D341Med (cell line): Measurements from ENCODE around the gene SLC22A3.
"Not testable (repeated sequence)": the region's sequence is repeated elsewhere in the genome, so short reads cannot be mapped to it uniquely, and the experiment has no call there.

Experiments
- DNase-seq: peaks from one replicate; pipeline ENCODE4 v3.0.0; 2012; ENCODE audit warnings: low spot score

SLC22A3 gene

GRCh38 chr6:160373601-160374000 is 25.4 kb downstream of the SLC22A3 start:
- DNase-seq: not testable (repeated sequence)

DNA sequence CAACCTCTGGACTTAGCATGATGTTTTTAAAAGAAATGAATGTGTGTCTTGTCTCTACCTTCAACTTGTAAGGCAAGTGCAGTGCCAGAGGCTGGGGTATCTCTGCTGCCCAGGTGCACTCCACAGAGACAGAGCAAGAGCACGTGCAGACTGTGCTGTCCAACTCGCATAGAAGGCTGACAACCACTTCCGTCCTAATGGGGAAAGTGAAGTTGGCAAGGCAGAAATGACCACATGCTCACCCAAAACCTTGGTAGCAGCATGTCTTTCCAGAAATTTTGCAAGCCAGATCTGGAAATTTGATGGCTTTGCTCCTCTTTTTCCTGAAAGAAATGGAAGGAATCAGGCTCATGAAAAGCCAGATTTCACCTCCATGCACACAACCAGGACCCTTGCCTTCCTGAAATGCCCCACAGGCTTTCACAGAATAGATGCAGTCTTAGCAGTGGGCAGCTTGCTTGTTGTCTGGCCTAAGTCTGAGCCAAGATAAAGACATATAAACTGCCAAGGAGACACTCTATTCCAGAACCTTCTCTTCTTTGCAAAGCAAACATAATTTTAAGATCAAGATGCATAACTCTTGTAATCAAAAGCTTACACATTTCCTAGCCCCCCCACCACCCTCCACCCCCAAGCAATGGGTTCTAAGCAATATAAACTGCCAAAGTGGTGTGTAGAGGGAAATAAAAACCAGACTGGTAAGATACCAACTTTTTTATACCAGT is 26.8 kb downstream of the SLC22A3 start:
- DNase-seq: no peak

DNA sequence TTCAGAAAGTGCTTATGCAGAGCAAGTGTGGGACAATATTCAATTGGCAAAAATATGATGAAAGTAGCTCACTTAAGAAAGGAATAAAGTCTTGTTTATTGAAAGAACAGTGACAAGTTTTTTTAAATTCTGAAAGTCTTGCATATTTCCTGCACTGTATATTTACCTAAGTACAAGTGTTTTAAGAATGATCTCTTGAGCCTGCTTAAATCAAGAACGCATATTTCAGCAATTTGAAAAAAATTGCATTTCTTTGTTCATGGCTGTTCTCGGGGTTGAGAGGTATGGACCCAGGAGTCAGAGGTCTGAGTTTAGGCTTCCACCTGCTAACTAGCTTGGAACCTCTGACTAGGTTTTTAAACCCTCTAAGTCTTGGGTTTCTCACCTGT is 27.4 kb downstream of the SLC22A3 start:
- no peak for DNase-seq

GRCh38 chr6:160376445-160376844 is 28.3 kb downstream of the SLC22A3 start:
- no peak for DNase-seq

DNA sequence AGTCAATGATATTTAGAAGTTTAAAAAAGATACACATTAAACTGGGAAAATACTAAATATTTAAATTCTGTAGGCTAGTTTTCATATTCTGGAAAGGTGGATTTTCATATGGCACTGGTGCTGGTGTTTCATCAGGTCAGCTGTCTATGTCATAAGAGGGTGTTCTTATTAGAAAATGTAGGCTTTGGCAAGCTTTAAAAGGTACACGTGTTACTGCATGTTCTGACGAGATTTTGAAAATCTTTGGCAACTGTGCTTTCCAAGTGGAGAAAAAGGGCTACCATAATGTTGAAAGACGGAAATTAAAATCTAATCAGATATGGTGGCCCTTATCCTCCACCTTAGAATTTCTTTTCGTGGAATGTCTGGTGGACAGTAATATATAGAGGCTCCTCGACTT is 30.0 kb downstream of the SLC22A3 start:
- no peak for DNase-seq

DNA sequence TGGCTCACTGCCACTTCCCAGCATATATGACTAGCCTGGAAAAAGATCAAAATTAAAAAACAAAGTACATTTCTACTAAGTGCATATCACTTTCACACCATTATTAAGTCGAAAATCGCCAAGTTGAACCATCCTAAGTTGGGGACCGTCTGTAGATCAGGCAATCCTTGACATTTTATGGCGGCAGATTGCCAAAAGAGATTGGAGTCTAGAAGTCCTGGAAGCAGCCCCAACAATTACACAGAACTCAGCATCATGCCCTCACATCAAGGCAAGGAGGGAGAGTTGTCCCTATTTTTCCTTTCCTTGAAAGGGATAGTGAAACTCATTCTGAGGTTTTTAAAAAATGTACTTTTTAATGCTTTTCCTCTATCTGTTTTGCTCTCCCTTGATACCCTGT is 30.7 kb downstream of the SLC22A3 start:
- DNase-seq: no peak

DNA sequence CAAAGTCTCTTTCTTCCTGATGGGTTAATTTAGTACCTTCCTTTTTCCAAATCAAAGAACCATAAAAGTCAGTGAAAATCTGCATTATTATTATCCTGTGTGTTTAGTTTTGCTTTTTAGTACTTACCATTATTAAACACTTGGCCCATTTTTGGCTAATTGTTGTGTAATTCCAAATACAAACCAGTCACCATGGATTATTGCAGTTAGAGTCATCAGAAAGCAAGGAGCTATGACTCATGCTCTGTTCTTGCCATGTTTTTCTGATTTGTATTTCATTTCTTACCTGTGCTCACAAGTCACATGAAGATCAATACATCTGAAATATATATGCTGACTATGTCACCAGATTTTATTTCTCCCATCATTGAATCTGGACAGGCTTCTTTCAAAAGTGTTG is 31.3 kb downstream of the SLC22A3 start:
- DNase-seq: no peak

DNA sequence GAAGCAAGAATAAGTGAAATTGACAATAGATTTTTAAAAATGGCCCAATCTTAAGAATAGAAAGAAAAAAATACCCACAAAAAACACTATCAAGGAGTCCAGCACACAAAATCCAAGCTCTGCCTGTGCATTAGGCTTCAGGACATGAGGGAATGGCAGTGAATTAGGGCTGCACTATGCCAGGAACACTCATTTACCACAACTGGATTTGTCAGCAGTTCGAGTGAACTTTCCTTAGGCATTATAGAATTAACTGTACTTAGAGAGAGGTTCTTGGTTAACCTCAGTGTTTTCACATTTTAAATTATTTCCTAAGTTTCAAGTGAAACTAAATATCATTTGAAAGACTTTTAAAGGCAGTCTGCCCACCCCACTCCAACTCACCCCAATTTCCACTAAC is 34.8 kb downstream of the SLC22A3 start:
- no peak for DNase-seq

DNA sequence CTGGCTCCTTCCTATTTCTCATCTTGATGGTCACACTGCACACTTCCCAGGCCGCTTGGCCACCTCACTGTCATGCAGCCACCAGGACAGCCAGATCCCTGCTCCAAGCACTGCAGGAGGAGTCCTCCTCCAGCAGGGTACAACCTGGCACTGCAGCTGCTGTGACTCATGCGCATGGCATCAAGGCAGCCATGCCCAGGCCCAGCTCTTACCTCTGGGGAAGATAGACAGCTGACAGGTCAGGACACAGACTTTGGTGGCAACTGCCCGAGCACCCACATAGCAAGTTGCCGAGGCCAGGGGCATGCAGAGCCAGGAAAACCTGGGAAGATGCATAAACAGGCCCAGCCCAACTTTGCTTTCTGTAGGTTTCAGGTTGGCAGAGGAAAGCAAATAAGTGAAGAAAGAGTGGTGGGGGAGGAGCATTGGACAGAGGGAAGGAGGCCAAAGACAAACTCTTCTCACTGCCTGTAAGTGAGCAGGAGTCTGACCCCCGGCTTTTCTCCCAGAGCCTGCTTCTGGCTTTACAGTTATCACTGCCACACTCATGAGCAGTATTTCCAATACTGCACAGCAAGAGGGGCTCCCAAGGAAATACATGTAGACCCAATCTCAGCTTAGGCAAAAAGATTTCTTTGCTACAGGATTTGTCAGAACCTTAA is 38.8 kb downstream of the SLC22A3 start:
- no peak for DNase-seq

GRCh38 chr6:160387916-160388643 is 39.9 kb downstream of the SLC22A3 start:
- DNase-seq: no peak

DNA sequence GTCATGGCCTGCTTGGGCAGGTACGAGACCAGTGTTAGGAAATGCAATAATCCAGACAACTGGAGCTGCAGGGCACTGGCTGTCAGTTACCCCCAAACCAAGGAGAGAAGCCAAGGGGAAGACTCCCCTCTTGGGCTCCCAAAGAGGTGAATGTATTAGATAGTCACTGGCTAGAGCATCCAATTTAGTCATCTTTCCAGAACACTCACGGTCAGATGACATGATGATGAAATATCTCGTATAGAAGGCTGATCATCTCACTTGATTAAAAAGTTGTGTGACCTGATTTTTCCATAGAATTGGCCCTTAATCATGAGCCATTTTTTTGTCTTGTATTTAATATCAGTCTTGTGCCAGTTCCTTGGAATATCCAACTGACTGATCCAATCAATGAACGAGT is 40.7 kb downstream of the SLC22A3 start:
- no peak for DNase-seq

- DNase-seq: no peak
Observed at GRCh38 chr6:160391419-160392116, 43.4 kb downstream of the SLC22A3 start.

DNA sequence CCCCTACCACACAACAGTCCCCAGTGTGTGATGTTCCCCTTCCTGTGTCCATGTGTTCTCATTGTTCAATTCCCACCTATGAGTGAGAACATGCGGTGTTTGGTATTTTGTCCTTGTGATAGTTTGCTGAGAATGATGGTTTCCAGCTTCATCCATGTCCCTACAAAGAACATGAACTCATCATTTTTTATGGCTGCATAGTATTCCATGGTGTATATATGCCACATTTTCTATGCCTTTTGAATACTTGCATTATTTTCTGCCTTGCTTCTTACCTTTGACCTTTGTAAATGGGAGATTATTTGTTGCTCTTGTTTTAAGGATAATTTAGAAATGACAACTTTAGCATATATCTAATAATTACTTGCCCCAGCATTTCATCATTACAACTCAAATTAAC is 45.3 kb downstream of the SLC22A3 start:
- DNase-seq: not testable (repeated sequence)

GRCh38 chr6:160393891-160394653 is 45.9 kb downstream of the SLC22A3 start:
- no peak for DNase-seq

GRCh38 chr6:160394654-160395035 is 46.5 kb downstream of the SLC22A3 start:
- no peak for DNase-seq

DNA sequence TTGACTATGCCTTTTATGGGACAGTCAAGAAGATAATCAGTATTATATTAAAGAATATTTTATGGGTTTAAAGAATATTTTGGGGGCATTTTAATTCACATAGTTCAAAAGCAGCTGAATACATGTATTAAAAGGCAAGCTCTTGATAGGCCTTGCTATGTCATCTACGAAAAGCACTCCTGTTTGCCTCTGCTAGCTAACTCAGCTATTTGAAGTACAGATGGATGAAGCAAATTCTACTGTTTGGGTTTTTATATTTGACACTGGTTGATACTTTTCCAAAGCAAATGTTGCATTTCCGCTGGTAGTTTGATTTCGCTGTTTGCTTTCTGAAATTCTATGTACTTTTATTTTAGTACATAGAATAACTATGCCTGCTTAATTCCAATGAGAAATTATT is 47.0 kb downstream of the SLC22A3 start:
- DNase-seq: no peak

DNA sequence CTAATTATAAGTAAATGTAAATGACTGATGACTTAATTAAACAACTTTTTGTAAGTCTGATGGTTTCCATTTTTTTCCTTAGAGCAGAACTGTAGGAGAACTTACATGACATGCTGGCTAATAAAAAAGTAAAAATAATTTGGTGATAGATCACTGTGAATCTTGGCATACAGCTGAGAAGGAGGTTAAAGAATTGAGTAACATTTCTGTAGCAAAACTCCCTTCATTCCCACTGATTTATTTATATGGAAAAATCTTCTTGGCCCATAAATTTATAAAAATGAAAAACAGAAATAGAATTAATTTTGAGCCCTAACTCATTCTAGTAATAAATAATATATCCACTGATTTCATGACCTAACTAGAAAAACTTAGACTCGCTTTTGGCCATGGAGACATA is 48.1 kb downstream of the SLC22A3 start:
- no peak for DNase-seq

DNA sequence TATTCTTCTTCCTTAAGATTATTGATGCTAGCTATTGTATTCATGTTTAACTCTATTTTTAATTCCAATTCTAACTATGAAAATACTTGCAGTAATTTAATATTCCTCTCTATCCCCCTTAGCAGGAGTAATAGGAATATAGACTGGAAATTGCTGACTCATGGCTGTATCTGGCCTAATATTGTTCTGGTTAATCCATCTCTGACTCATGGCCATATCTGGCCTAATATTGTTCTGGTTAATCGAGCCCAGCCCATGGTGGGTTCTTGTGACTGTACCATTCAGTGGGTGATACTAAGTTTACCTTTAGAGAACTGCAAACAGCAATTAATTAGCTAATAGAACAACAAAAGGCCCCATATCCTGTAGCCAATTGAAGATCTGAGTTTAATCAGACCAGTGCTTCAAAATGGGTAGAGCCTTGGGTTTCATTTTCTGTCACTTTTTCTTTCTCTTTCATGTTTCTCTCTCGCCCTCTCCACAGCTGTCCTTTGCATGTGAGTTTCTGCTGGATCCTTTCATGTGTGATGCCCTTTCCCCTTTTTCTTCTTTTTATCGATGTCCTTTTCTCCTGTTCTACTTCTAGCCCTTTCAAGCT is 50.6 kb downstream of the SLC22A3 start:
- no peak for DNase-seq

DNA sequence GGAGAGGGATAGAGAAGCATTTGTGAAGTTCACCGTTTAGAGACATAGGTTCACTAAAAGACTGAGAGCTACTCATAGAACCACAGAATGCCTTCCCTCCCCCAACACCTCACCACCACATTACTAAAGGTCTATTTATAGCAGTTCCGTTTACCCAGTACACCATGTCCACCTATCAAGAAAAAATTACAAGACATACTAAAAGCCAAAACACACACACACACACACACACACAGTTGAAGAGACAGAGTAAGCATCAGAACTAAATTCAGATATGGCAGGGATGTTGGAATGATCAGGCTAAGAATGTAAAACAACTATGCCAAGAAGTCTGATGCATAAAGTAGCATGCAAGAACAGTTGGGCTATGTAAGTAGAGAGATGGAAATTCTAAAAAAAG is 52.3 kb downstream of the SLC22A3 start:
- no peak for DNase-seq

DNA sequence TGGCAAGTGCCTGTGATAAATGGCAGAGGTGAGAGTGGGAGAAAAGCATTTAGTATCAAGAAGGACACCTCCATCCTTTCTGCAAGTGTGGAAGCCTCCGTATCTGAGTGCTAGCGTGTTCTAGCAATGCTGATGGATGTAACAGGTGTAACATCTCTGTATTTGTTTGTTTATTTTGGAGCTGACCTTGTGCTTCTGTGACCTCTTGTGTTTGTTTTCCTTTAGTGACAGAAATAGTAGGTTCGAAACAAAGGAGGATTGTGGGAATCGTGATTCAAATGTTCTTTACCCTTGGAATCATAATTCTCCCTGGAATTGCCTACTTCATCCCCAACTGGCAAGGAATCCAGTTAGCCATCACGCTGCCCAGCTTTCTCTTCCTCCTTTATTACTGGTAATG is 60.4 kb downstream of the SLC22A3 start:
- DNase-seq: no peak

- no peak for DNase-seq
Observed at GRCh38 chr6:160412993-160413392, 64.8 kb downstream of the SLC22A3 start.

DNA sequence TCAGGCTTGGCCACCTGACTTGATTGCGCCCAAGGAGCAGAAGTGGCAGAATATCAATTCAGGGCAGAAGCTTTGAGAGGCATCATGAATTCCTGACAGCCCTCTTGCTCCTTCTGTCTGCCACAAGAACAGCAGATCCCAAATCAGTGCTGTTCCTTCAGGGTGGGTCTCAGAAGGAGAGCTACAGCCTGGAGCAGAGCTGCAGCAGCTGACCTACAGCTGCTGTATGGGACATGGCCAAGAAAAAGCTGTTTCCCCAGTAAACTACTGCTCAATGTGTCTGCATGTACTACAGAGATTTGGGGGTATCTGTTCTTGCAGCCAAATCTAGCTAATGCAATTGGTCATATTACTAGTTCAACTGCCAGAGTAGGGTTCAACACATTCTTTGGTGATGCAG is 69.0 kb downstream of the SLC22A3 start:
- DNase-seq: no peak
